IMR-90 (cell line): ENCODE data around the gene NXPH1. TPM values are rescaled to one million over a fixed set of nuclear protein-coding genes. Genes with fewer than 3 reads are reported as not detected.

ENCODE experiments used
- ATAC-seq: fragments of 200-7000 bp; cut with Tn5 transposase; 2 replicates; pipeline ENCODE4 v1.9.1; 2020; ENCODE audit warnings: low read depth, mild to moderate bottlenecking, moderate library complexity
- BruUV-seq: library from RNA; stranded (reverse); fragments of 400-500 nt; replicated peaks from 2 replicates; lab custom pipeline; 2021; lab: Mats Ljungman, UMichigan
- CTCF ChIA-PET: fragments of 300-600 bp; formaldehyde crosslinking; extraction: SDS; loops from one replicate; lab custom pipeline; 2021; ENCODE audit warnings: antibody characterized with exemption; lab: Yijun Ruan, JAX
- POLR2A ChIA-PET: fragments of 300-600 bp; sonication (Branson Sonifier 250); formaldehyde crosslinking; loops from one replicate; lab custom pipeline; 2022; ENCODE audit warnings: antibody characterized with exemption; ENCODE audit not compliant: unreplicated experiment; lab: Charles Lee
- DNase-seq: peaks from one replicate; pipeline ENCODE4 v3.0.0; 2013
- H2AFZ ChIP-seq: replicated peaks from 2 replicates; pipeline ENCODE3; 2013; ENCODE audit warnings: low read length, mild to moderate bottlenecking; ENCODE audit not compliant: poor library complexity
- H2AK5ac ChIP-seq: 2 replicates; pipeline ENCODE4 v1.6.1; 2013; ENCODE audit warnings: low read depth, low read length, inconsistent platforms
- H2AK9ac ChIP-seq: replicated peaks from 2 replicates; pipeline ENCODE3; 2013; ENCODE audit warnings: mild to moderate bottlenecking, low read depth, low read length, moderate library complexity; ENCODE audit not compliant: poor library complexity
- H2BK120ac ChIP-seq: 2 replicates; pipeline ENCODE4 v1.6.1; 2013; ENCODE audit warnings: low read depth, low read length, inconsistent platforms
- H2BK15ac ChIP-seq: 3 replicates; pipeline ENCODE4 v1.6.1; 2013; ENCODE audit warnings: low read depth, low read length, inconsistent platforms
- H2BK20ac ChIP-seq: 2 replicates; pipeline ENCODE4 v1.6.1; 2013; ENCODE audit warnings: low read depth, mild to moderate bottlenecking, inconsistent platforms, low read length, moderate library complexity
- H2BK5ac ChIP-seq: 2 replicates; pipeline ENCODE4 v1.6.1; 2013; ENCODE audit warnings: mild to moderate bottlenecking, low read depth, low read length, inconsistent platforms; ENCODE audit not compliant: poor library complexity, severe bottlenecking
- H3K14ac ChIP-seq: replicated peaks from 2 replicates; pipeline ENCODE4 v1.6.1; 2013; ENCODE audit warnings: low read depth, low read length, inconsistent platforms
- H3K18ac ChIP-seq: 2 replicates; pipeline ENCODE4 v1.6.1; 2013; ENCODE audit warnings: low read depth, low read length, control low read depth
- H3K23ac ChIP-seq: 2 replicates; pipeline ENCODE4 v1.6.1; 2013; ENCODE audit warnings: low read depth, low read length, inconsistent platforms
- H3K27ac ChIP-seq: 2 replicates; pipeline ENCODE4 v1.5.1; 2013; ENCODE audit warnings: mild to moderate bottlenecking, control low read depth, low read length; ENCODE audit not compliant: insufficient read depth
- H3K27me3 ChIP-seq: 2 replicates; pipeline ENCODE4 v1.6.1; 2013; ENCODE audit warnings: low read length; ENCODE audit not compliant: control insufficient read depth, insufficient read depth
- H3K36me3 ChIP-seq: 2 replicates; pipeline ENCODE4 v1.6.1; 2013; ENCODE audit warnings: low read length, mixed read lengths; ENCODE audit not compliant: control insufficient read depth, insufficient read depth
- H3K4ac ChIP-seq: 2 replicates; pipeline ENCODE4 v1.6.1; 2013; ENCODE audit warnings: low read depth, low read length, inconsistent platforms
- H3K4me1 ChIP-seq: 2 replicates; pipeline ENCODE4 v1.6.1; 2013; ENCODE audit warnings: low read length, mixed read lengths; ENCODE audit not compliant: control insufficient read depth, insufficient read depth
- H3K4me2 ChIP-seq: 2 replicates; pipeline ENCODE4 v1.6.1; 2013; ENCODE audit warnings: low read depth, mild to moderate bottlenecking, control low read depth, low read length, moderate library complexity
- H3K4me3 ChIP-seq: 2 replicates; pipeline ENCODE4 v1.5.1; 2013; ENCODE audit warnings: low read depth, mild to moderate bottlenecking, control low read depth, low read length, moderate library complexity; ENCODE audit not compliant: insufficient read depth
- H3K56ac ChIP-seq: 2 replicates; pipeline ENCODE4 v1.6.1; 2013; ENCODE audit warnings: low read length, inconsistent platforms; ENCODE audit not compliant: insufficient read depth; ENCODE audit errors: extremely low read depth
- H3K79me1 ChIP-seq, 2 experiments: 2 replicates each; pipeline ENCODE4 v1.6.1; 2013; ENCODE audit warnings: low read length in 2 of 2, inconsistent platforms in 1 of 2, low read depth in 1 of 2
- H3K9ac ChIP-seq: 2 replicates; pipeline ENCODE4 v1.6.1; 2013; ENCODE audit warnings: low read depth, low read length, control low read depth
- H3K9me1 ChIP-seq: 2 replicates; pipeline ENCODE4 v1.6.1; 2013; ENCODE audit warnings: low read length, inconsistent platforms; ENCODE audit not compliant: insufficient read depth
- H3K9me3 ChIP-seq: 2 replicates; pipeline ENCODE4 v1.6.1; 2013; ENCODE audit warnings: low read length; ENCODE audit not compliant: control insufficient read depth, insufficient read depth
- H4K20me1 ChIP-seq: 2 replicates; pipeline ENCODE4 v1.6.1; 2013; ENCODE audit warnings: low read length, inconsistent platforms; ENCODE audit not compliant: insufficient read depth
- H4K5ac ChIP-seq: 2 replicates; pipeline ENCODE4 v1.6.1; 2013; ENCODE audit warnings: mild to moderate bottlenecking, low read depth, low read length, control low read depth
- H4K8ac ChIP-seq, 2 experiments: 2 replicates each; pipeline ENCODE4 v1.6.1; 2013; ENCODE audit warnings: low read depth in 2 of 2, low read length in 2 of 2, control low read depth in 1 of 2, inconsistent platforms in 1 of 2
- H4K91ac ChIP-seq: 2 replicates; pipeline ENCODE4 v1.6.1; 2013; ENCODE audit warnings: low read depth, low read length, inconsistent platforms; ENCODE audit not compliant: insufficient read depth
- CHD1 ChIP-seq: IDR thresholded peaks from 2 replicates; pipeline ENCODE4 v1.6.1; 2012; ENCODE audit warnings: low read depth, low read length, improper control_type of control experiment
- ELK1 ChIP-seq: fragments of 150-350 bp; IDR thresholded peaks from 2 replicates; pipeline ENCODE4 v1.6.1; 2016; ENCODE audit warnings: low read depth, mild to moderate bottlenecking, low read length, moderate library complexity, borderline replicate concordance
- MAFK ChIP-seq: IDR thresholded peaks from 2 replicates; pipeline ENCODE4 v1.6.1; 2012; ENCODE audit warnings: low read depth, low read length, improper control_type of control experiment
- MAZ ChIP-seq: IDR thresholded peaks from 2 replicates; pipeline ENCODE4 v1.6.1; 2012; ENCODE audit warnings: low read depth, mild to moderate bottlenecking, low read length, improper control_type of control experiment, moderate library complexity, borderline replicate concordance
- NFE2L2 ChIP-seq: fragments of 150-350 bp; IDR thresholded peaks from 2 replicates; pipeline ENCODE4 v1.6.1; 2016; ENCODE audit warnings: low read depth, mild to moderate bottlenecking, low read length
- POLR2A ChIP-seq: IDR thresholded peaks from 2 replicates; pipeline ENCODE4 v1.6.1; 2012; ENCODE audit warnings: mild to moderate bottlenecking, low read depth, low read length
- RAD21 ChIP-seq: IDR thresholded peaks from 2 replicates; pipeline ENCODE4 v1.6.1; 2012; ENCODE audit warnings: low read length, improper control_type of control experiment
- RCOR1 ChIP-seq: IDR thresholded peaks from 2 replicates; pipeline ENCODE4 v1.6.1; 2012; ENCODE audit warnings: mild to moderate bottlenecking, low read length, improper control_type of control experiment; ENCODE audit not compliant: insufficient replicate concordance
- RFX5 ChIP-seq: IDR thresholded peaks from 2 replicates; pipeline ENCODE4 v1.8.0; 2012; ENCODE audit warnings: low read depth, mild to moderate bottlenecking, low read length, moderate library complexity
- USF2 ChIP-seq: fragments of 150-350 bp; IDR thresholded peaks from 2 replicates; pipeline ENCODE4 v1.6.1; 2017; ENCODE audit warnings: mild to moderate bottlenecking, antibody characterized with exemption, low read length, low read depth
- WGBS, 2 experiments: methylation state at CpG; one replicate each; pipeline versions ENCODE4 v1.1.5 to v1.1.7; 2013; ENCODE audit warnings: missing lambda C conversion rate in 2 of 2; ENCODE audit not compliant: insufficient read length in 1 of 2; ENCODE audit errors: extremely low coverage in 2 of 2; 5-methylcytosine and 5-hydroxymethylcytosine counted together
- dilution Hi-C: fragments of 300-500 bp; cut with HindIII; formaldehyde crosslinking; loops from one replicate; pipeline ENCODE4 v1.14.3; 2018; ENCODE audit warnings: low sequenced_read_pairs; ENCODE audit not compliant: unreplicated experiment
- in situ Hi-C: fragments of 300-500 bp; cut with MboI; formaldehyde crosslinking; loops from 3 replicates; pipeline ENCODE4 v1.14.3; 2019; ENCODE audit warnings: low sequenced_read_pairs, inconsistent platforms, mixed read lengths
- intact Hi-C: fragments of 100-400 bp; cut with micrococcal nuclease; formaldehyde crosslinking; loops from 2 replicates; pipeline ENCODE4 v1.10.0; 2022
- polyA plus RNA-seq, 3 experiments: library from polyadenylated mRNA; depleted of rRNA; stranded (reverse); fragments of >200 nt; gene quantifications; 2 replicates each; pipeline ENCODE4 v1.2.3, GENCODE V29; 2012; ENCODE audit warnings: low replicate concordance in 1 of 3
- total RNA-seq: library from RNA; depleted of rRNA; stranded (reverse); fragments of >200 nt; gene quantifications from 2 replicates; pipeline ENCODE4 v1.2.3, GENCODE V29; 2012

Gene NXPH1
- total and polyA plus RNA-seq, 2 of the 4 experiments (the other 2 are of a cell fraction), result not detected

GRCh38 chr7:8455426-8455825 is 22.0 kb downstream of the NXPH1 start:
- H2BK5ac ChIP-seq, result no peak overlapping the region
- POLR2A ChIA-PET, result no interaction called here
- intact Hi-C loops (no loop called here), in situ Hi-C loops (no loop called here), dilution Hi-C loops (no loop called here)
- H4K20me1 ChIP-seq, result no peaks in the 10 kb centered on the region
- no peak overlapping the region for H4K8ac ChIP-seq
- H3K79me1 ChIP-seq, result no peaks in the 10 kb centered on the region
- no peak overlapping the region for H3K4me2 ChIP-seq
- ATAC-seq, result no peak
- H3K9me1 ChIP-seq, result no peaks in the 10 kb centered on the region
- no peaks in the 10 kb centered on the region for H3K27me3 ChIP-seq
- no peaks in the 10 kb centered on the region for H3K4me1 ChIP-seq
- H4K5ac ChIP-seq, result no peak overlapping the region
- H3K23ac ChIP-seq, result no peak overlapping the region
- H3K18ac ChIP-seq, result no peak overlapping the region
- no peak overlapping the region for H2BK20ac ChIP-seq
- no peak overlapping the region for H2BK15ac ChIP-seq
- H3K56ac ChIP-seq, result no peak overlapping the region
- no peak overlapping the region for H2AK9ac ChIP-seq
- H3K27ac ChIP-seq, result no peak overlapping the region
- no peaks in the 10 kb centered on the region for H3K36me3 ChIP-seq
- no TSS peak for BruUV-seq
- H2AFZ ChIP-seq, result no peak overlapping the region
- H3K4me3 ChIP-seq, result no peak overlapping the region
- no peak for TF ChIP-seq USF2
- no peak for TF ChIP-seq MAZ
- no peak for TF ChIP-seq NFE2L2
- TF ChIP-seq CHD1, result no peak
- TF ChIP-seq RCOR1, result no peak
- no peak for TF ChIP-seq POLR2A
- no peak for TF ChIP-seq ELK1
- TF ChIP-seq RAD21, result no peak
- no peak for TF ChIP-seq MAFK
- TF ChIP-seq RFX5, result no peak
- no peak overlapping the region for H4K91ac ChIP-seq
- H3K14ac ChIP-seq, result no peak overlapping the region
- no peak overlapping the region for H3K4ac ChIP-seq
- H3K9ac ChIP-seq, result no peak overlapping the region
- H3K9me3 ChIP-seq, result peaks cover 5% of the 10 kb centered on the region; the same call in 1 of the 2 replicates
- CTCF ChIA-PET, result no interaction called here
- no peak overlapping the region for H2BK120ac ChIP-seq
- DNase-seq, result no peak
- H2AK5ac ChIP-seq, result no peak overlapping the region
- WGBS, 2 experiments, result no CpG with 5 or more reads among the region's 2 CpGs
